ENCODE measurements around the gene WDR48.

WDR48 gene

DNA sequence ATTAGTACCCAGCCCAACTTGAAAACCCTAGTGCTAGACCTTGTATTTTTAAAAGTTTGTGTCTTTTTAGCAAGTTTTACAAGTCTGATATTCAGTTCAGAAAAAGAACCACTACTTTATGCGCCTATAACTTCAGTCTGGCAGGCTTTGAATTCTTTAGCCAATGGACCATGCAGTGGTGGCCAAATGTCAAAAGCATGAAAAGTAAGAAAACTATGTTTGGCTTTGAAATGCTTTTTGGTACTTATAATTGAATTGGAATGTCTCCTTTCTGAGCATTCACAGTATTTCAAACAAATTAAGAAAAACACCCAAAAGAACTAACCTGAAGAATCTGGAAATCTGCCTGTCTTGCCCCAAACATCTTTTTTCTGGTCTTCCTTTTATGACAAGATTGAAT, 12.8 kb downstream of the WDR48 start:
- DNase-seq, result no peak

- DNase-seq, result peak; percentile 60 to 63
Measured at GRCh38 chr3:39065197-39065596, 13.4 kb downstream of the WDR48 start.

DNA sequence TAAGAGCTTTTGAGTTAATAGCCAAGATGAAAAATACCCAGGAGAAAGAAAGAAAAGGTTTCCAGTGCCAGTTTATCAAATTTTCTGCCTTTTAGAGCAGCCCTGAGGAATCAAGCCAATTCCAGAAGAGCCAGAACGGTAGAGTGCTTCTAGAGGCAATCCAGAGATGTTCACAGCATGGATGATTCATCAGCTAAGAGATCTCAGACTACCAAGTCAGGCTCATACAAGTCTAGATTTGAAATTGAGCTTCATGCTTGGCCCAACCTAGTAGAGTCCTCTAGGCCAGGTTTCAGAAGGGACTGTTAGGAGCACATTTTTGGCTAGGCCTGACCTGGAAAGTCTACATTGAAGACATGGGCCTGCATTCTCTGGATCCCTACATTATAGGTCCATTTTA, 15.5 kb downstream of the WDR48 start:
- no peak for DNase-seq

DNA sequence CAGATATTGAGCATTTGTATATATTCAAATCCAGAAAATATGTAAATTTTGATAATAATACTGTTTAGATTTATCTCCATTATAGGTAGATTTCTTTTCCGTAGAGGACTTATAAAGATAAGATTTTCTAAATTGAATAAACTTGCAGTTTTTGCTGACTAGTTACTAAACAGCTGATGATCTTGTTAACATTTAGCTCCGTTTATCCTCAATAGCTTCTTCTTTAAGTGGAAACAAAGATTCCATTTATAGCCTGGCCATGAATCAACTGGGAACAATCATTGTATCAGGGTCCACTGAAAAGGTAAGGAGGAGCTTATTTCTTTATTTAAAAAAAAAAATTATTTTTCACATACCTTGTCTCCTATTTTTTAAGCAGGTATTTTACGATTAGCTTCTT, 16.7 kb downstream of the WDR48 start:
- DNase-seq, result no peak

GRCh38 chr3:39075910-39076309, 24.1 kb downstream of the WDR48 start:
- DNase-seq, result no peak

DNA sequence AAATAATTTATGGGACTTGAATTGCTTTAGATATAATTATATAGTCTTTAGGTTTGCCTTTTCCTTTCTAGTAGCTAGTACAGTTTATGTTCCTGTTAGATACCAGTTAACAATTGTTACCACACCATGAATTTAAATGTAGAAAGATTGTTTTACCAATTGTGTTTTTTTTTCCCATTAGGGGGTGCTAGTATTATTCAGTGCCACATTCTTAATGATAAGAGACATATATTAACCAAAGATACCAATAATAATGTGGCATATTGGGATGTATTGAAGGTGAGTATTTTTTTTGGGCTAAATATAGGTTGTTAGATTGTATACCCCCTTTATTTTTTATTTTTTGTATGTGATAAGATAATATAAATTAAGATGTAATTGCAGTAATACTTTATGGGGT, 27.7 kb downstream of the WDR48 start:
- DNase-seq, result peak in 1 of 2 donors; percentile 5

- DNase-seq, result no peak
Measured at GRCh38 chr3:39080026-39080425, 28.2 kb downstream of the WDR48 start.

- no peak for DNase-seq
Measured at GRCh38 chr3:39082666-39083313, 31.0 kb downstream of the WDR48 start.

DNA sequence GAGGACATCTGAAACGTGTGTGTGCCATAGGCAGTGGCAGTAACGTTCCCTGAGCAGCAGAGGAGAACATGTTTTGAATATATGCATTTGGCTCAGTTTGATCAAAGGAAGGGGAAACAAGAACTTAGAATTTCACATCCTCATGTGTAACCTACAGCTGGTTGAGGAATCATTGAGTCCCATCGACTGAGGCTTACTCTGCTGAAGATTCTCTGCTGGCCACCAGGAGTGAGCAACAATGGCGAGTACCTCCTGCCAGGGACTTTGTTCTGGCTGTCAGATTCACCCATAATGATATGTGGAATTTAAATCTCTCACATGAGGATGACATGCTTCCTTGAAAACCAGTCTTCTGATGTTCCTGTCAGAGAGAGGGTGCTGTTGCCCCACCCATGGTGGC, 34.3 kb downstream of the WDR48 start:
- no peak for DNase-seq

- DNase-seq, result no peak
Measured at GRCh38 chr3:39088456-39088855, 36.6 kb downstream of the WDR48 start.

GRCh38 chr3:39088889-39089288, 37.1 kb downstream of the WDR48 start:
- no peak for DNase-seq

DNA sequence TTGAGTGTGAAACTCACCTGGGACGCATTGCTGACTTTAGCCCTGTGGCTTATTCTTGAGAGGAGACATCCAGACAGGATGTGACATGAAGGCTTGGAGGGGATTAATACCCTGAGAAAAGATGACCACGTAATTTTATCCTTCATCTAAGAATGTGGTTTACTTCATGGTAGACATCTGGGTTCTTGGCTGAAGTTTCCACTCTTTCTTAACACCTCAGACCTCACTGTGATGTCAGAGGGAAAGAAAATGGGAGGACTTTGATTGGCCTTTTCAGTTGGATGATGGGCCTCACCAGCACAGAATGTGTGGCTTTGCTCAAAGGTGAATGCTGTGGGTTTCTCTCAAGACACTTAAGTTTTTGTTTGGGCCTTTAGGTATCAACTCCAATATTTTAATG, 39.1 kb downstream of the WDR48 start:
- DNase-seq, result no peak

- DNase-seq, result no peak
Measured at GRCh38 chr3:39094851-39095677, 43.2 kb downstream of the WDR48 start.

DNA sequence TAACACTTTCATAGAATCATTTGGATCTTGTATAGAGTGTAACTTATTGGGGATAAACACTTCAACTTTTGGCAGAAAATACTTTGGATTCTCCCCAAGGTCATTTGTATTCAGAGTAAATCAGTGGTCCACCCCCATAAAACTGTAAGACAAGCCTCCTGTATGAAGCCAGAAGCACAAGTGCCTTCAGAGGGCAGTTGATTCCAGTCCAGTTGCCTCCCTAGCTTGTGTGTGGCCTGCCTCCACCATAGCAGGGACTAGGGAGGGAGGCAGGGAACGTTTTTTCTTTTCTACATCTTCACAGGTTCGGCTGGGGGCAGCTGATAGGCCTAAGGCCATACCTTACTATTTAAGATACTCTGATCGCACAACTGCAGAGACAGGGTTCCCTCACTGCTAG, 44.0 kb downstream of the WDR48 start:
- DNase-seq, result no peak

DNA sequence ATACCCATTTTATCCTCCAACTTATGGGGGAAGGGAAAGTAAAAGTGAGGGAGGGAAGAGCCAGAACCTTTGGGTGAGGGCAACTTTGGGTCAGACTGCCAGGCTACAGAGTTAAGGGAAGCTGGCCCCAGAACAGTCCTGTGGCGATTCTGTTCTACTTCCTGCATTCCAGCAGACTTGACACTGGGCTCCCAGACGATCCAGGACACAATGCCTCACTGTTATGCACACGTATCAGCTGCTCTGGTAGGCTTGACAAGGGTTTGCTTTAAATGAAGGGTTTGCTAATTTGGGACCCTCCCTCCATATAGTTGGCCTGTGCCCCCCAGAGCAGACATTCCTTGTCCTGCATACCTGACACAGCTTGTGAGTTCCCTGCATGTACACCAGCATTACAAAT, 45.0 kb downstream of the WDR48 start:
- DNase-seq, result no peak

DNA sequence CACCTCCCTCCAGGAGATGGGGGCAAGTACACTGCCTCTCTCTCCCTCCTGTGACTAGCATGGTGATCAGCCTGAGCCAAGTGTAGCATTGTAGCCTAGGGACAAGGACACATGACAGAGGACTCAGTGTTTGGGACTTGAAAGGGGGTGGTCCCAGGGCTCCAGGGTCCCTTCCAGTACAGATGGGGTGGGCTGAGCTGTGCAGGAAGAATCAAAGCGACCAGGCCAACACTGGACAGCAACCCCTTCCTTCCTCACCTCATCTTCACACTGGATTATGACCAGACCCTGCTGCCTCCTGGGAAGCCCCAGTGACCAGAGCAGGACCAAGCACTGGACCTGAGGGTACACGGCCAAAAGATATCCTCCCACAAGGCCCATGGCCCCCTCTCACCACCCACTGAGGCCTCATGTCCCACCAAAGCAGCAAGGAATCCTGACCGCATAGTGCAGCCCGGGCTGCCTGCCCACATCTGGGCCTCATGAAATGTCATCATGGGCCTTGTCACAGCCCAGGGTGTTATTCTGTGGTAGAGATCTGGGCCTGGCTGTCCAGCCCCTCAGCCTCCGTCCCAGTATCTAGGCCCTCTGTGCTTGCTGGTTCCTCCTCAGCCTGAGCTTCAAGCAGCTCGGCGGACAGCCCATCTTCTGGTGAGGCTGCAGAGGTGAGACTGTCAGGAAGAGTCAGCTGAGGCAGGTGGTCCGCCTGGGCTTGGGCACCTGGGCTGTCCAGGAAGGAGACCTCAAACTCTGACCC, 46.1 kb downstream of the WDR48 start:
- no peak for DNase-seq

DNA sequence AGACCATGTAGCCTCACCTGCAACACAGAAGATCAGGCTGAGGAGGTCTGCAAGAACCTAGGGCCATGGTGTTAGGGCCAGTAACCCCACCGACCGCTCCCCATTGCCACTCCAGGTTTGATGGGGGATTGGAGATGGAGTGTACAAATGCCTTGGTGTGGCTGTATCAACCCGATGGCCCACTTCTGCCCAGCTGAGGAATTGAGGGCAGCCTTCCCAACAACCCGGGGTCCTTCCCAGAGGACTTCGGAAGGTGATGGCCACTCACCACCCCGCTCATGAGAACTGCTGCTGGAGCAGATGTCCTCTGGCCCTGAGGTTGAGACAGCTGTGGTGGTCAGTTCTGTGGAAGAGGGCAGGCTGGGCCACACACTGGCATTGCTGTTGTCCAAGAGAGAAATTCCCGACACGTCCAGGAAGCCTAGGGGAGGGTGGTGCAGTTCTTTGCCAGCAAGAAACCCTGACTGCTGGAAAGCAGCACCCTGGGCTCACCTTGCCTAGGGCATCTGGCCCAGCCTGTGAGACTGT, 46.7 kb downstream of the WDR48 start:
- DNase-seq, result no peak

DNA sequence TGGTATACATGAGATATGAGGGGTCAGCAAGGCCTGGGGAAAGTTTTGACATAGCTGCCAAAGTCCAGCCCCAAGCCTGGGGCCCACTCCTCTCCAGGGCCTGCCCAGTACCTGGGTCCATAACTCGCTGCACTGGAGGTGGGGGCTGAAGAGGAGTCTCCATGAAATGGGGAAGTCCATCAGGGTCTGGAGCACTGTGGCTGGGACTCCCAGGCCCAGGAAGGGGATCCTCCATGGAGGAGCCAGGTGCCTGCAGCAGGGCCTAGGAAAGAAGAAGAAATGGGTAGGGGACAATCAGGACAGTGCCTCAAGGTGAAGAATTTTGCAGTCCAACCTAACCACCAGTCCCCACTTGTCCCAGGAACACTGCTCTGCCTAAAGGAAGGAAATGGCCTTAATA, 47.4 kb downstream of the WDR48 start:
- no peak for DNase-seq

DNA sequence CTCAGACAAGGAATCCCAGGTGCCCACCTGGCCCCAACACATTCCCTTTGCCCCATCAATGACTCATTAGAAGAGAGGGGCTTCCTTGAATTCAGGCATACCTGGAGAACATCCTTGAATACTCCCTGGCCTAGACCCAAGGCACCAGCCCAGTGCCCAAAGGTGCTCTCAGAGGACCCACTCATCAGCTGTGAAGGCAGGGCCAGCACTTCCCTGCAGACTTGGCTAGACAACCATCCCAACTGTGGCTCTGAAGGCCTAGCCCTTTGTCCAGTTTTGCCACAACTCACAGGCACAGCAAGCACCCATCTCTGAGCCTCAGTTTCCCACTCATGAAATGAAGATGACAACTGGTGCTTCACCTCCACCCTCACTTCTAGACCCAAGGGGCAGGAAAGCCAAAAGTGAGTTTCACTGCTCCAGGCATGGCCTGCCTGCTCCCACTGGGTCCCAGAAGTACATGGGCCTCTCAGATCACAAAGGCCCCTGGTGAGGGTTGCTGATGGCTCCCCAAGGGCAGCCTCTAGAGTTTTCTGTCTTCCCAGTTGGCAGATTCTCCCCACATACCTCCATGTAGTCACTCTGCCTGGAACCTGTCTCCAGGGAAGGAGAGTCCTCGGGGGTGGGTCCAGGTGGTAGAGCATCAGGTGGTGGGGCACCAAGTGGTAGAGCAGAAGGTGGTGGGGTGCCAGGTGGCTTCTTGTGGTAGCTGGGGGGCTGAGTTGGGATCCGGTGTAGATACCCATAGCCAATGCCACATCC, 48.1 kb downstream of the WDR48 start:
- DNase-seq, result no peak

GRCh38 chr3:39100500-39100886, 48.7 kb downstream of the WDR48 start:
- no peak for DNase-seq

DNA sequence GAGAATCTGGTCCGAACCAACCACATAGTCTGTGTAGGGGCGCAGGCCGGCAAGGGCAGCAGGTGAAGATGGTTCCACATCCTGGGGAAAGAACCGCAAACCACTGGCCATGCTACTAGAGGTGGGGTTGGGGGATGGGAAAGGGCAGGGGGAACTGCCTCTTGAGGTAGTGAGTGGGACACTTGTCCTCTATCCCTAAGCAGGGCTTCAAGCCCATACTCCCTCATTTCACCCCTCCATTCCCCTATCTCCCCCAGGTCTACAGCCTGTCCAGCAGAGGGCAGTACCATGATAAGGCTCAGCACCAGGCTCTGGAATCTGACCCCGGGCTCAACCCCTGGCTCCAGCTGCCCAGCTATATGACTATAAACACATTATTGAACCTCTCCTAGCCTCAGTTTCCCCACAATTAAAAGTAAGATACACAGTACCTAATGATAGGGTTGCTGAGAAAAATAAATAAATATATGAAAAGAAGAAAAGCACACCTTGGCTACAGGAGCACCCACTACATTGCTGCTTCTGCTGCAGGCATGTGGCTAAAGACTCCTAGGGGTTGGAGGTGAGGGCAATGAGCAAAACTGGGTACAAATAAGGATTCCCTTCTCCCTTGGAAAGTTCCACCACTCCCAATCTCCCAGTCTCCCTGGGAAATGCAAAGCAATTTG, 49.3 kb downstream of the WDR48 start:
- DNase-seq, result peak; percentile 46 to 53
